GM23248 (cell line): Measurements from ENCODE around the gene SH2D3A. TPM values are rescaled to one million over a fixed set of nuclear protein-coding genes. Genes with fewer than 3 reads are reported as not detected.

Experiments
- DNase-seq: peaks from one replicate; pipeline ENCODE4 v3.0.0-alpha.2; 2015
- H2AFZ ChIP-seq: fragments of 200-600 bp; sonication (generic); 2 replicates; pipeline ENCODE4 v1.6.1; 2016; ENCODE audit warnings: antibody characterized with exemption
- H3F3A ChIP-seq: fragments of 200-600 bp; sonication (generic); 2 replicates; pipeline ENCODE4 v1.6.1; 2016; ENCODE audit warnings: mild to moderate bottlenecking, antibody characterized with exemption, mixed run types; ENCODE audit not compliant: insufficient read depth
- H3K27ac ChIP-seq: fragments of 200-600 bp; sonication (generic); 2 replicates; pipeline ENCODE4 v1.5.1; 2016; ENCODE audit warnings: mild to moderate bottlenecking
- H3K27me3 ChIP-seq: fragments of 200-600 bp; sonication (generic); replicated peaks from 2 replicates; pipeline ENCODE4 v1.6.1; 2016; ENCODE audit warnings: mild to moderate bottlenecking; ENCODE audit not compliant: insufficient read depth
- H3K36me3 ChIP-seq: fragments of 200-600 bp; sonication (generic); 2 replicates; pipeline ENCODE4 v1.6.1; 2016; ENCODE audit warnings: low read depth, mild to moderate bottlenecking
- H3K4me1 ChIP-seq: fragments of 200-600 bp; sonication (generic); 2 replicates; pipeline ENCODE4 v1.6.1; 2016; ENCODE audit warnings: mild to moderate bottlenecking; ENCODE audit not compliant: insufficient read depth
- H3K4me2 ChIP-seq: fragments of 200-600 bp; sonication (generic); one replicate; pipeline ENCODE4 v1.6.1; 2016; ENCODE audit warnings: mild to moderate bottlenecking; ENCODE audit not compliant: unreplicated experiment
- H3K4me3 ChIP-seq: fragments of 200-600 bp; sonication (generic); 2 replicates; pipeline ENCODE4 v1.5.1; 2016; ENCODE audit warnings: mild to moderate bottlenecking
- H3K79me2 ChIP-seq: fragments of 200-600 bp; sonication (generic); 2 replicates; pipeline ENCODE4 v1.6.1; 2016; ENCODE audit warnings: mild to moderate bottlenecking; ENCODE audit not compliant: insufficient read depth
- H3K9ac ChIP-seq: fragments of 200-600 bp; sonication (generic); 2 replicates; pipeline ENCODE4 v1.6.1; 2016; ENCODE audit warnings: mild to moderate bottlenecking
- H3K9me2 ChIP-seq: fragments of 200-600 bp; sonication (generic); 2 replicates; pipeline ENCODE4 v1.6.1; 2016; ENCODE audit warnings: mixed run types, mild to moderate bottlenecking, moderate library complexity; ENCODE audit not compliant: insufficient read depth
- H3K9me3 ChIP-seq: fragments of 200-600 bp; sonication (generic); one replicate; pipeline ENCODE4 v1.6.1; 2017; ENCODE audit warnings: low read depth
- H4K20me1 ChIP-seq: fragments of 200-600 bp; sonication (generic); 2 replicates; pipeline ENCODE4 v1.6.0; 2016; ENCODE audit not compliant: insufficient read depth
- EZH2 ChIP-seq: fragments of 200-600 bp; sonication (generic); IDR thresholded peaks from 2 replicates; pipeline ENCODE4 v1.6.1; 2018; ENCODE audit warnings: antibody characterized with exemption, mild to moderate bottlenecking; ENCODE audit not compliant: insufficient read depth, poor library complexity, severe bottlenecking
- EZH2phosphoT487 ChIP-seq: fragments of 200-600 bp; sonication (generic); IDR thresholded peaks from 2 replicates; pipeline ENCODE4 v1.6.1; 2018; ENCODE audit warnings: antibody characterized with exemption, moderate library complexity, mild to moderate bottlenecking, low read depth; ENCODE audit not compliant: insufficient read depth
- WGBS, 2 experiments: methylation state at CpG; one replicate each; pipeline ENCODE4 v1.1.6; 2015 to 2017; ENCODE audit warnings: low lambda C conversion rate in 2 of 2, low coverage in 1 of 2; ENCODE audit errors: missing lambda C conversion rate in 2 of 2; 5-methylcytosine and 5-hydroxymethylcytosine counted together
- in situ Hi-C: fragments of 300-500 bp; cut with MboI; formaldehyde crosslinking; loops from 2 replicates; pipeline ENCODE4 v1.15.0; 2020
- polyA plus RNA-seq: library from polyadenylated mRNA; unstranded; fragments of >200 nt; fragmentation: Nextera tagmentation; extraction: Ambion mirVana; gene quantifications from 2 replicates; pipeline ENCODE4 v1.2.1, GENCODE V29; 2016
- total RNA-seq: library from RNA; depleted of rRNA; stranded (reverse); fragments of >200 nt; shearing (Covaris generic); gene quantifications from 2 replicates; pipeline ENCODE4 v1.2.3, GENCODE V29; 2014

Gene SH2D3A
- total and polyA plus RNA-seq, 2 experiments from 2014 or later = not detected

DNA sequence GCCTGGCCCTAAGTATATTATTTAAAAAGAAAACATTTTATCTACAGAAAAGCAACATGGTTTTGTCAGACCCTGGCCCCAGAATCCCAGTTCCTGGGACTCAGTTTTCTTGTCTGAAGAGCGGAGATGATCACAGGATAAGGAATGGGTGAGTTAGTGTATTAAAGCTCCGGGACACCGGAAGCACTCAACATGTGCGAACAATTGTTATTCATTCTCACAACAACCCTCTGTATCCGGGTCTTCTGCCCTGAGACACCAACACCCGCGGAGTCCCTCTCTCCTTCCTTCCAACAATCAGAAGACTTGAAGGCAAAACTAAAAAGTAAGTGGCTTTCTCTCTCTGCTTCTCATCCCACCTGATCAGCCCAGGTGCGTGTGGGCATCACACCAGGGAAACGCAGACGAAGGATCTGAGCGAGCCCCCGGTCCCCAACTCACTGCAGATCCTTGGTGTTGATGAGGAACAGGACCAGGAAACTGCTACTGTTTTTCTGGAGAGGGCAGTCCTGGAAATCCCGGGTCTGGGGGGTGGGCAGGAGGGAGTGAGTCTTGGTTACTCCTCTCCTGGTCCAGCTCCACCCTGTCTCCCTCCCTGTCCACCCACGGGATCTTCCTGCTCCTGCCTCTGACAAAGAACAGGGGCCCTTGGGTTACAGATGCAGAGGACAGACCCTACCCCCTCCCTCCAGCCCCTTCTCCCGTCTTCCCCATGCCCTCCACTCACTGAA lies 31.9 kb downstream of the SH2D3A start:
- H3K9me2 ChIP-seq = no peaks in the 10 kb centered on the region
- H3K36me3 ChIP-seq = no peaks in the 10 kb centered on the region
- peak overlapping the region; percentile 99 for H3K4me3 ChIP-seq
- H3K4me1 ChIP-seq = peaks cover 25% of the 10 kb centered on the region
- H3K9me3 ChIP-seq = no peaks in the 10 kb centered on the region
- DNase-seq = no peak
- no peaks in the 10 kb centered on the region for H3K27me3 ChIP-seq
- no peaks in the 10 kb centered on the region for H4K20me1 ChIP-seq
- peaks cover 18% of the 10 kb centered on the region for H3K79me2 ChIP-seq
- TF ChIP-seq EZH2phosphoT487 (no peak), EZH2 (no peak)
- peak overlapping the region; percentile 98 for H3K4me2 ChIP-seq
- H3K27ac ChIP-seq = no peak overlapping the region
- peak overlapping the region; percentile 90 for H3K9ac ChIP-seq
- peaks cover 18% of the 10 kb centered on the region for H3F3A ChIP-seq
- in situ Hi-C loops = no loop called here
- no peak overlapping the region for H2AFZ ChIP-seq
- 51 to 57% methylated on average over 15 of the region's 15 CpGs for WGBS, 2 experiments

DNA sequence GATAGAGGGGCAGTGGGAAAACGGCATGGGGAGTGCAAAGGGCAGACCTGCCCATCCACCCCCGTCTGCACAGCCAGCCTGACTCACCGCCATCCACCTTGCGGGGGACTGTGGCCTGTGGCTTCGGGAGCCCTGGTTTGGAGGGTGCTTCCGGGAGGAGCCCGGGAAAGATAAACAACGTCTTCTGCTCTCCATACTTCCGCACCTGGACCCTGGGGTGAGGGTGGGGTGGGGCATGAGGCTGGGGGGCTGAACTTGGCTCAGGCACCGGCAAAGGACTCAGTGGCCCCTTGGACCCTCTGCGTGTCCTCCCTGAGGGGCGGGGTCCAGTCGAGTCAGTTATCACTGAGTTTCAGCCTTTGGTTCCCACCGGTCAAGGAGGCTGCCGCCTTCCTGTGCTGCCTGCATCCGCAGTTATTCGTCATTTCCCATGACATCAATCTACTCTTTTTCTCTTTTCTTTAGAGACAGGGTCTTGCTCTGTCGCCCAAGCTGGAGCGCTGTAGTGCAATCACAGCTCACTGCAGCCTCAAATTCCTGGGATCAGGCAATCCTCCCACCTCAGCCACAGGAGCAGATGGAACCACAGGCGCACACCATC lies 33.0 kb downstream of the SH2D3A start:
- 81% methylated on average over 18 to 19 of the region's 20 CpGs for WGBS, 2 experiments
- Histone ChIP-seq H3K9me2 (no peaks in the 10 kb centered on the region), H2AFZ (no peak overlapping the region), H3K4me3 (no peak overlapping the region), H3K4me1 (peaks cover 24% of the 10 kb centered on the region), H4K20me1 (no peaks in the 10 kb centered on the region), H3K79me2 (peaks cover 11% of the 10 kb centered on the region), H3F3A (peaks cover 18% of the 10 kb centered on the region), H3K9me3 (no peaks in the 10 kb centered on the region), H3K27me3 (no peaks in the 10 kb centered on the region), H3K36me3 (no peaks in the 10 kb centered on the region), H3K27ac (no peak overlapping the region), H3K9ac (no peak overlapping the region), H3K4me2 (no peak overlapping the region)
- in situ Hi-C loops = no loop called here
- no peak for DNase-seq
- no peak for TF ChIP-seq EZH2
- TF ChIP-seq EZH2phosphoT487 = no peak

DNA sequence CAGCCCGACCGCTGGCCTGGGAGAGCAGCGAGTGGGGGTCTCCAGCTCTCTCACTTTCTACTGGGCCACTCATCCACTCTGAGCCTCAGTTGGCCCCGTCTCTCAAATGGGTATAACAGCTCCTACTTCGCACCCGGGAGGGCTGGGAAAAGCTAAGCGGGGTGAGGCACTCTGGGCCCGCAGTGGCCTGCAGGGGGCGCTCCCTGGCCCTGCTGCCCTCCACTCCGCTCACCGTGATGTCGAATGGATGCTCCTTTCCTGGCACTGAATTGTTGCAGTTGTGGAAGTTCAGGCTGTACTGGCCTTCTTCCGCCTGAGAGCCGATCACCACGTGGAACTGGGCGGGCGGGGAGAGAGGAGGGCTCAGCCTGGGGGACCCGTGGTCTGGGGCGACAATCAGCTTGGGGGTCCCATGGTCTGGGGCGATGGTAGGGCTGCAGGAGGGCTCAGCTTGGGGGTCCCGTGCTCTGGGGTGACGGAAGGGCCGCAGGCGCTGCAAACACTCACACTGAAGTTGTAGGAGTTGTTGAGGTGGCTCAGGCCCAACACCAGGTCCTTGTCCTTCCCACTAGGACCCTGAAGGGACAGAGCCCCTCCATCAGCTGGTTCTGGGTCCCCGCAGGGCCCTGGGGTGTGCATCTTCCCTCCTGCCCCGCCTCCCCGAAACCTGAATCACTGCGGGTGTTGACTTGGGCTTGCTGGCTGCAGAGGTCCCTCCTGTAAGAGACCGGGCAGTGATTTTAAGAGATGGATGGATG lies 33.7 kb downstream of the SH2D3A start:
- Histone ChIP-seq H3K9ac (no peak overlapping the region), H3K79me2 (peaks cover 11% of the 10 kb centered on the region), H3F3A (peaks cover 13% of the 10 kb centered on the region), H3K27ac (no peak overlapping the region), H3K4me1 (peaks cover 17% of the 10 kb centered on the region), H3K36me3 (no peaks in the 10 kb centered on the region), H3K4me3 (no peak overlapping the region), H3K9me3 (no peaks in the 10 kb centered on the region), H4K20me1 (no peaks in the 10 kb centered on the region), H3K9me2 (no peaks in the 10 kb centered on the region), H3K27me3 (no peaks in the 10 kb centered on the region), H2AFZ (no peak overlapping the region), H3K4me2 (no peak overlapping the region)
- TF ChIP-seq EZH2 (no peak), EZH2phosphoT487 (no peak)
- DNase-seq = no peak
- WGBS, 2 experiments = 86 to 92% methylated on average over 22 to 29 of the region's 29 CpGs
- in situ Hi-C loops = no loop called here

DNA sequence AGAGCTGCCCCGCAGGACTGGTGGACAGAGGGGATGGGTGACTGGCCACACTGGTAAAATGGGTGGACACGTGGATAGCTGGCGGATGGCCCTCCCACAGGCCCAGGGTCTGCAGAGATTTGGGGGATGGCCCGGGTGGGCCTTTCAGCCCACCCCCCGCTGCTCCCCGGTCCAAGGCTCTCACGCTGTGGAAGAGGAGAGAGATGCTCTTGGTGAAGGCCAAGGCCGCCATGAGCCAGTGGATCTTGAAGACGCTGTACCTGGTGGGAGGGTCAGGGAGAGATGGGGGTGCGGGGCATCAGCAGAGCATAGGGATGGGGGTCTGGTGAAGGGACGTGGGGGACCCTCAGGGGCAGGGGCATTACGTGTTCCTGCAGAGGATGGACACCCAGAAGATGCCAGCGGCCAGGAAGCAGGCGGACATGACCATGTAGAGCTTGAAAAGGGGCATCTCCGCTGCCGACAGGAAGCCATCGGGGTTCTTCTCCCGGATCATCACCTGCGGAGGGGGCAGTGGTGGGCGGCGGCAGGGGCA lies 34.4 kb downstream of the SH2D3A start:
- no peaks in the 10 kb centered on the region for H3K9me3 ChIP-seq
- no peaks in the 10 kb centered on the region for H4K20me1 ChIP-seq
- peaks cover 11% of the 10 kb centered on the region for H3K79me2 ChIP-seq
- in situ Hi-C loops = no loop called here
- no peak overlapping the region for H3K4me2 ChIP-seq
- no peak for TF ChIP-seq EZH2phosphoT487
- no peak for TF ChIP-seq EZH2
- H3K27ac ChIP-seq = no peak overlapping the region
- H3K9me2 ChIP-seq = no peaks in the 10 kb centered on the region
- H3F3A ChIP-seq = peaks cover 6% of the 10 kb centered on the region
- no peaks in the 10 kb centered on the region for H3K27me3 ChIP-seq
- no peak overlapping the region for H3K4me3 ChIP-seq
- H3K4me1 ChIP-seq = peaks cover 11% of the 10 kb centered on the region; the same call in 1 of the 2 replicates
- no peak overlapping the region for H3K9ac ChIP-seq
- no peaks in the 10 kb centered on the region for H3K36me3 ChIP-seq
- H2AFZ ChIP-seq = no peak overlapping the region
- no peak for DNase-seq
- 83 to 90% methylated on average over 13 to 21 of the region's 21 CpGs for WGBS, 2 experiments
